HepG2 (cell line): ENCODE results near the gene KIZ. TPM values are rescaled to one million over a fixed set of nuclear protein-coding genes. Genes with fewer than 3 reads are reported as not detected.

ENCODE experiments used
- ATAC-seq: fragments of 200-7000 bp; cut with Tn5 transposase; 3 replicates; pipeline ENCODE4 v1.9.1; 2020; ENCODE audit warnings: mild to moderate bottlenecking, moderate library complexity
- BruUV-seq: library from RNA; stranded (reverse); fragments of 400-500 nt; replicated peaks from 2 replicates; lab custom pipeline; 2021; lab: Mats Ljungman, UMichigan
- CTCF ChIA-PET: fragments of 300-600 bp; formaldehyde crosslinking; extraction: SDS; loops from one replicate; lab custom pipeline; 2021; ENCODE audit warnings: low total read pairs, inconsistent platforms, low intra/inter-chr PET ratio; lab: Yijun Ruan, JAX
- POLR2A ChIA-PET: fragments of 350-600 bp; sonication (Branson Sonifier 250); formaldehyde crosslinking; loops from one replicate; lab custom pipeline; 2020; ENCODE audit warnings: antibody characterized with exemption, inconsistent platforms; lab: Yijun Ruan, JAX
- DNase-seq: peaks from one replicate; pipeline ENCODE4 v3.0.0-alpha.2; 2015; ENCODE audit warnings: low spot score
- FAIRE-seq: peaks from 3 replicates; lab custom pipeline; 2011; peaks lifted over from hg19 to GRCh38; lab: Jason Lieb, UNC
- H2AFZ ChIP-seq: one replicate; pipeline ENCODE4 v1.6.1; 2011; ENCODE audit warnings: low read length, inconsistent platforms
- H3K27ac ChIP-seq: fragments of 300-600 bp; 3 replicates; pipeline ENCODE4 v1.8.0; 2011; ENCODE audit warnings: mixed run types, mild to moderate bottlenecking, mixed read lengths, low read length, inconsistent platforms; ENCODE audit not compliant: insufficient read depth; ENCODE audit errors: extremely low read length
- H3K27me3 ChIP-seq, 2 experiments: fragments of 200-600 bp in 1 of 2; 2 replicates in 1 of 2; 3 replicates in 1 of 2; pipeline versions ENCODE4 v1.6.0 to v1.8.0; 2011; ENCODE audit warnings: low read length in 2 of 2, mild to moderate bottlenecking in 2 of 2, moderate library complexity in 2 of 2, inconsistent platforms in 1 of 2; ENCODE audit not compliant: insufficient read depth in 2 of 2, control insufficient read depth in 1 of 2
- H3K36me3 ChIP-seq, 2 experiments: fragments of 200-600 bp in 1 of 2; replicated peaks in 1 of 2; 2 replicates in 1 of 2; 3 replicates in 1 of 2; pipeline versions ENCODE4 v1.5.1 to v1.8.0; 2011; ENCODE audit warnings: low read length in 2 of 2, inconsistent platforms in 1 of 2; ENCODE audit not compliant: insufficient read depth in 2 of 2, control insufficient read depth in 1 of 2
- H3K4me1 ChIP-seq: 2 replicates; pipeline ENCODE4 v1.5.1; 2012; ENCODE audit warnings: low read length, inconsistent platforms; ENCODE audit not compliant: insufficient read depth
- H3K4me2 ChIP-seq: 2 replicates; pipeline ENCODE4 v1.6.0; 2011; ENCODE audit warnings: low read depth, low read length, inconsistent platforms
- H3K4me3 ChIP-seq, 3 experiments: fragments of 200-600 bp in 1 of 3; sonication (generic), shearing (Covaris generic) in 1 of 3; replicated peaks in 1 of 3; 2 replicates each; pipeline ENCODE4 v1.5.1; 2011 to 2016; ENCODE audit warnings: low read length in 3 of 3, inconsistent platforms in 2 of 3, low read depth in 2 of 3, mild to moderate bottlenecking in 2 of 3, control low read depth in 1 of 3, mixed read lengths in 1 of 3; ENCODE audit not compliant: insufficient read depth in 1 of 3
- H3K79me2 ChIP-seq: one replicate; pipeline ENCODE4 v1.6.1; 2011; ENCODE audit warnings: low read length, inconsistent platforms; ENCODE audit not compliant: insufficient read depth
- H3K9ac ChIP-seq: 2 replicates; pipeline ENCODE4 v1.6.0; 2011; ENCODE audit warnings: mild to moderate bottlenecking, low read depth, low read length, inconsistent platforms; ENCODE audit not compliant: insufficient read depth
- H3K9me3 ChIP-seq: 2 replicates; pipeline ENCODE4 v1.5.1; 2012; ENCODE audit warnings: mild to moderate bottlenecking, low read length
- H4K20me1 ChIP-seq: 2 replicates; pipeline ENCODE4 v1.6.0; 2011; ENCODE audit warnings: inconsistent platforms, mild to moderate bottlenecking, low read length, moderate library complexity; ENCODE audit not compliant: insufficient read depth
- AGO1 ChIP-seq: fragments of 200-400 bp; formaldehyde crosslinking; IDR thresholded peaks from 2 replicates; pipeline ENCODE4 v1.6.1; 2017; ENCODE audit warnings: mild to moderate bottlenecking, low read depth, low read length, moderate library complexity; ENCODE audit not compliant: poor library complexity, severe bottlenecking
- ATF2 ChIP-seq: sonication (generic); formaldehyde crosslinking; IDR thresholded peaks from 2 replicates; pipeline ENCODE4 v1.4.0; 2020; ENCODE audit warnings: missing genetic modification reagents
- HNRNPH1 ChIP-seq: fragments of 200-400 bp; formaldehyde crosslinking; optimal IDR thresholded peaks from 2 replicates; pipeline ENCODE3; 2017; ENCODE audit warnings: mild to moderate bottlenecking, low read depth, low read length
- NR3C1 ChIP-seq: sonication (generic); formaldehyde crosslinking; IDR thresholded peaks from 2 replicates; pipeline ENCODE4 v1.4.0; 2020; ENCODE audit warnings: missing genetic modification reagents
- TBP ChIP-seq: sonication (generic); formaldehyde crosslinking; IDR thresholded peaks from 2 replicates; pipeline ENCODE4 v1.5.0; 2020; ENCODE audit warnings: missing genetic modification reagents
- ZMAT5 ChIP-seq: sonication (generic); formaldehyde crosslinking; IDR thresholded peaks from 2 replicates; pipeline ENCODE4 v1.5.0; 2020; ENCODE audit warnings: mild to moderate bottlenecking, low read depth, missing genetic modification reagents, borderline replicate concordance
- ZNF121 ChIP-seq: sonication (generic); formaldehyde crosslinking; IDR thresholded peaks from 2 replicates; pipeline ENCODE4 v1.5.0; 2020; ENCODE audit warnings: mild to moderate bottlenecking, missing genetic modification reagents
- ZNF549 ChIP-seq: sonication (generic); formaldehyde crosslinking; IDR thresholded peaks from 2 replicates; pipeline ENCODE4 v1.5.0; 2020; ENCODE audit warnings: missing genetic modification reagents
- WGBS: methylation state at CpG from one replicate; pipeline ENCODE4 v1.1.6; 2017; ENCODE audit warnings: low lambda C conversion rate; 5-methylcytosine and 5-hydroxymethylcytosine counted together
- in situ Hi-C: cut with HindIII; loops from 2 replicates; pipeline ENCODE4 v1.10.0; 2017; ENCODE audit warnings: low pct_unique_long_range_greater_than_20kb; ENCODE audit not compliant: extremely low pct_ligation_motif_present
- intact Hi-C: fragments of 100-400 bp; cut with micrococcal nuclease; formaldehyde crosslinking; loops from one replicate; pipeline ENCODE4 v1.10.0; 2022; ENCODE audit not compliant: unreplicated experiment
- polyA plus RNA-seq, 8 experiments: library from polyadenylated mRNA; depleted of rRNA in 3 of 8; stranded (reverse) in 7 of 8; unstranded in 1 of 8; fragments of >200 nt; fragmentation: Illumina TruSeq in 4 of 8; extraction: Trizol in 4 of 8; gene quantifications; 2 replicates each; pipeline versions ENCODE4 v1.2.1 to v1.2.3, GENCODE V29; 2011 to 2016; ENCODE audit warnings: low read depth in 4 of 8, missing spikeins in 1 of 8, mixed read lengths in 1 of 8; ENCODE audit not compliant: insufficient read depth in 1 of 8
- total RNA-seq, 5 experiments: library from RNA; depleted of rRNA; stranded (reverse); fragments of >200 nt; fragmentation: Illumina TruSeq; extraction: Trizol; gene quantifications; 2 replicates each; pipeline ENCODE4 v1.2.3, GENCODE V29; 2016; ENCODE audit warnings: low read depth in 1 of 5

KIZ gene
- total and polyA plus RNA-seq, 2 of the 13 experiments (the other 11 are each of a cell fraction or from before 2014, with no cell fraction given): 46.3 to 114 TPM

- intact Hi-C loops: no loop called here
- in situ Hi-C loops: no loop called here
- no peak overlapping the region for H3K9ac ChIP-seq
- no peaks in the 10 kb centered on the region for H3K4me1 ChIP-seq
- ChIA-PET CTCF (no interaction called here), POLR2A (no interaction called here)
- H3K27ac ChIP-seq: no peak overlapping the region
- no peak overlapping the region for H2AFZ ChIP-seq
- no peaks in the 10 kb centered on the region for H4K20me1 ChIP-seq
- no peak for DNase-seq
- no peak for TF ChIP-seq ZMAT5
- TF ChIP-seq HNRNPH1: no peak
- no peak for TF ChIP-seq TBP (CRISPR knock-in tag)
- TF ChIP-seq ATF2 (CRISPR knock-in tag): no peak
- TF ChIP-seq NR3C1 (CRISPR knock-in tag): no peak
- TF ChIP-seq ZNF549 (CRISPR knock-in tag): no peak
- no peak for TF ChIP-seq AGO1
- no peak for TF ChIP-seq ZNF121 (CRISPR knock-in tag)
- 73% methylated on average over 16 of the region's 16 CpGs for WGBS
- no TSS peak for BruUV-seq
- no peak for FAIRE-seq
- H3K9me3 ChIP-seq: no peaks in the 10 kb centered on the region
- no peaks in the 10 kb centered on the region for H3K79me2 ChIP-seq
- H3K36me3 ChIP-seq: no peaks in the 10 kb centered on the region
- ATAC-seq: no peak; the same call in 2 of the 3 replicates
- no peak overlapping the region for H3K4me3 ChIP-seq
- no peaks in the 10 kb centered on the region for H3K27me3 ChIP-seq
- no peak overlapping the region for H3K4me2 ChIP-seq
Measured at GRCh38 chr20:21104921-21105320, 21.0 kb upstream of the KIZ start.
